Measurements from ENCODE around the gene PC. TPM values are rescaled to one million over a fixed set of nuclear protein-coding genes. Genes with fewer than 3 reads are reported as not detected.

The PC gene
- total and polyA plus RNA-seq, 11 donors, result 2.6 to 22.4 (median 13.1) TPM

GRCh38 chr11:66843776-66844495 lies 114.2 kb downstream of the PC start:
- Histone ChIP-seq H3K27me3 (no peaks in the 10 kb centered on the region), H3K27ac (peak overlapping the region; percentile 94 to 100 (median 96)), H3K4me1 (peaks cover 7 to 35% (median 24%) of the 10 kb centered on the region in 12 donors), H3K9me3 (no peaks in the 10 kb centered on the region), H3K36me3 (peaks cover 0 to 54% (median 34%) of the 10 kb centered on the region in 9 donors), H3K4me3 (peak overlapping the region; percentile 81 to 100 (median 92))
- ATAC-seq, result peak in 1 of 4 donors; percentile 16
- WGBS, 4 donors, result 14 to 24% (median 15%) methylated on average over 11 to 16 of the region's 16 CpGs
- TF ChIP-seq CTCF (IDR thresholded peaks at IDR 0.05), result no peak
- intact Hi-C loops (cut with DNase I), result loop anchor here in 1 of 10 donors (10.0 kb wide), 1 partner anchor 249 kb away; the partner anchor contains the start of genes CCDC87 and CCS
- no peak for DNase-seq

DNA sequence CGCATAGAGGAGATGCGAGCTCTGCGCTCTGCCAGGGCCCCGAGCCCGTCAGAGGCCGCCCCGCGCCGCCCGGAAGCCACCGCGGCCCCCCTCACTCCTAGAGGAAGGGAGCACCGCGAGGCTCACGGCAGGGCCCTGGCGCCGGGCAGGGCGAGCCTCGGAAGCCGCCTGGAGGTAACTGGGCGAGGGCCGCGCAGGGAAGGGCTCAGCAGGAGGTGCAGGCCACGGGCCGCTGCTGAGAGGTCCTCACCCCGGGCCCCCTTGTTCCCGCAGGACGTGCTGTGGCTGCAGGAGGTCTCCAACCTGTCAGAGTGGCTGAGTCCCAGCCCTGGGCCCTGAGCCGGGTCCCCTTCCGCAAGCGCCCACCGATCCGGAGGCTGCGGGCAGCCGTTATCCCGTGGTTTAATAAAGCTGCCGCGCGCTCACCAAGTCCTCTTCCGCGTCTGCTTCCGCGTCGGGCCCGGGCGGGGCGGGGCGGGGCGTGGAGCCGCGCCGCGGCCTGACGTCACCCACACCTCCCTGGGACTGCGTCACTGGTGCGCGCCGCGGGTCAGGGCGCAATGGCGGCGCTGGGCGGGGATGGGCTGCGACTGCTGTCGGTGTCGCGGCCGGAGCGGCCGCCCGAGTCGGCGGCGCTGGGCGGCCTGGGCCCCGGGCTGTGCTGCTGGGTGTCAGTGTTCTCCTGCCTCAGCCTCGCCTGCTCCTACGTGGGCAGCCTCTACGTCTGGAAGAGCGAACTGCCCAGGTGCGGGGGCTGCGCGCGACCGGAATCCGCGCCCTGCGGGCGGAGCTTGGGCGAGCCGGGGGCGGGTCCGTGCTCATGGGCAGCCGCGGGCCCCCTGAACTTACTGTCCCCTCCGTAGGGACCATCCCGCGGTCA lies 115.0 kb downstream of the PC start, which contains the start of gene RCE1:
Gene RCE1, plus strand, starts transcription at position 546 of the 880 bp plus-strand sequence. Its CDS starts 15 bp downstream, at position 561.
- DNase-seq, result peak; percentile 88 to 95 (median 93)
- TF ChIP-seq CTCF (IDR thresholded peaks at IDR 0.05) (no peak), POLR2A (IDR thresholded peaks at IDR 0.05) (peak; percentile 10 to 90)
- H3K9me3 ChIP-seq, result no peaks in the 10 kb centered on the region
- no peaks in the 10 kb centered on the region for H3K27me3 ChIP-seq
- peak; percentile 86 to 98 (median 96) for ATAC-seq
- 0 to 1% (median 1%) methylated on average over 44 to 98 of the region's 98 CpGs for WGBS, 4 donors
- H3K4me3 ChIP-seq, result peak within 1 kb of the TSS; percentile 81 to 100 (median 92)
- H3K36me3 ChIP-seq, result peaks cover 0 to 51% (median 31%) of the 10 kb centered on the region in 9 donors
- peaks cover 7 to 35% (median 24%) of the 10 kb centered on the region in 12 donors for H3K4me1 ChIP-seq
- intact Hi-C loops (cut with DNase I), result loop anchor here in 1 of 10 donors (10.0 kb wide), 1 partner anchor 248 kb away; the partner anchor contains the start of genes CCDC87 and CCS
- H3K27ac ChIP-seq, result peak within 1 kb of the TSS; percentile 94 to 100 (median 96)

DNA sequence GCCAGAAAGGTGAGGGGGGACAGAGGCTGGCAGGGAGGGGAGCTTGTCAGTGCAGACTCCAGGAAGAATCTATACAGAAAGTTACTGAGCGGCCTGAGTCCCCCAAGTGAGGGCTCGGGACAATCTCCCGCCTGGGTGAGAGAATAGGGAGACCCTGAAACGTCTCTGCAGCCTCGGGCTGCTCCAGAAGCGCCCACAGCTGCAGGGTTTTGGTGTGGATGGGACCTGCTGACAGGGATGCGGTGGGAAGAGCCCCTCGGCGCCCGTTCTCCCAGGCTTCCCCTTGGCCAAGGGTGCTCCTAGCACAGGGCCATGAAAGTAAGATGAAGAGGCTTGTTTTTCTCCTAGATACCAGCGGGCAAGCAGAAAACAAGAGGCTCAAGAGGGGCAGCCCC lies 115.7 kb downstream of the PC start:
- intact Hi-C loops (cut with DNase I), result loop anchor here in 1 of 10 donors (10.0 kb wide), 1 partner anchor 248 kb away; the partner anchor contains the start of genes CCDC87 and CCS
- no peak for DNase-seq
- Histone ChIP-seq H3K4me1 (peaks cover 7 to 35% (median 24%) of the 10 kb centered on the region in 12 donors), H3K27me3 (no peaks in the 10 kb centered on the region), H3K27ac (peak overlapping the region; percentile 94 to 100 (median 96)), H3K36me3 (peaks cover 0 to 51% (median 25%) of the 10 kb centered on the region in 9 donors), H3K4me3 (peak overlapping the region; percentile 81 to 100 (median 92)), H3K9me3 (no peaks in the 10 kb centered on the region)
- peak in 1 of 4 donors; percentile 6 for ATAC-seq
- 0 to 2% (median 1%) methylated on average over 6 to 11 of the region's 11 CpGs for WGBS, 4 donors
- TF ChIP-seq POLR2A (IDR thresholded peaks at IDR 0.05), result no peak
- no peak for TF ChIP-seq CTCF (IDR thresholded peaks at IDR 0.05)

Data from heart left ventricle (tissue), 16 donors.